IMR-90 (cell line): Measurements from ENCODE around the gene CDC73. TPM values are rescaled to one million over a fixed set of nuclear protein-coding genes. Genes with fewer than 3 reads are reported as not detected.

Experiments
- ATAC-seq: fragments of 200-7000 bp; cut with Tn5 transposase; 2 replicates; pipeline ENCODE4 v1.9.1; 2020; ENCODE audit warnings: low read depth, mild to moderate bottlenecking, moderate library complexity
- BruUV-seq: library from RNA; stranded (reverse); fragments of 400-500 nt; replicated peaks from 2 replicates; lab custom pipeline; 2021; lab: Mats Ljungman, UMichigan
- CTCF ChIA-PET: fragments of 300-600 bp; formaldehyde crosslinking; extraction: SDS; loops from one replicate; lab custom pipeline; 2021; ENCODE audit warnings: antibody characterized with exemption; lab: Yijun Ruan, JAX
- POLR2A ChIA-PET: fragments of 300-600 bp; sonication (Branson Sonifier 250); formaldehyde crosslinking; loops from one replicate; lab custom pipeline; 2022; ENCODE audit warnings: antibody characterized with exemption; ENCODE audit not compliant: unreplicated experiment; lab: Charles Lee
- DNase-seq: peaks from one replicate; pipeline ENCODE4 v3.0.0; 2013
- H2AFZ ChIP-seq: replicated peaks from 2 replicates; pipeline ENCODE3; 2013; ENCODE audit warnings: low read length, mild to moderate bottlenecking; ENCODE audit not compliant: poor library complexity
- H2AK5ac ChIP-seq: 2 replicates; pipeline ENCODE4 v1.6.1; 2013; ENCODE audit warnings: low read depth, low read length, inconsistent platforms
- H2AK9ac ChIP-seq: replicated peaks from 2 replicates; pipeline ENCODE3; 2013; ENCODE audit warnings: mild to moderate bottlenecking, low read depth, low read length, moderate library complexity; ENCODE audit not compliant: poor library complexity
- H2BK120ac ChIP-seq: 2 replicates; pipeline ENCODE4 v1.6.1; 2013; ENCODE audit warnings: low read depth, low read length, inconsistent platforms
- H2BK15ac ChIP-seq: 3 replicates; pipeline ENCODE4 v1.6.1; 2013; ENCODE audit warnings: low read depth, low read length, inconsistent platforms
- H2BK20ac ChIP-seq: 2 replicates; pipeline ENCODE4 v1.6.1; 2013; ENCODE audit warnings: low read depth, mild to moderate bottlenecking, inconsistent platforms, low read length, moderate library complexity
- H2BK5ac ChIP-seq: 2 replicates; pipeline ENCODE4 v1.6.1; 2013; ENCODE audit warnings: mild to moderate bottlenecking, low read depth, low read length, inconsistent platforms; ENCODE audit not compliant: poor library complexity, severe bottlenecking
- H3K14ac ChIP-seq: replicated peaks from 2 replicates; pipeline ENCODE4 v1.6.1; 2013; ENCODE audit warnings: low read depth, low read length, inconsistent platforms
- H3K18ac ChIP-seq: 2 replicates; pipeline ENCODE4 v1.6.1; 2013; ENCODE audit warnings: low read depth, low read length, control low read depth
- H3K23ac ChIP-seq: 2 replicates; pipeline ENCODE4 v1.6.1; 2013; ENCODE audit warnings: low read depth, low read length, inconsistent platforms
- H3K27ac ChIP-seq: 2 replicates; pipeline ENCODE4 v1.5.1; 2013; ENCODE audit warnings: mild to moderate bottlenecking, control low read depth, low read length; ENCODE audit not compliant: insufficient read depth
- H3K27me3 ChIP-seq: 2 replicates; pipeline ENCODE4 v1.6.1; 2013; ENCODE audit warnings: low read length; ENCODE audit not compliant: control insufficient read depth, insufficient read depth
- H3K36me3 ChIP-seq: 2 replicates; pipeline ENCODE4 v1.6.1; 2013; ENCODE audit warnings: low read length, mixed read lengths; ENCODE audit not compliant: control insufficient read depth, insufficient read depth
- H3K4ac ChIP-seq: 2 replicates; pipeline ENCODE4 v1.6.1; 2013; ENCODE audit warnings: low read depth, low read length, inconsistent platforms
- H3K4me1 ChIP-seq: 2 replicates; pipeline ENCODE4 v1.6.1; 2013; ENCODE audit warnings: low read length, mixed read lengths; ENCODE audit not compliant: control insufficient read depth, insufficient read depth
- H3K4me2 ChIP-seq: 2 replicates; pipeline ENCODE4 v1.6.1; 2013; ENCODE audit warnings: low read depth, mild to moderate bottlenecking, control low read depth, low read length, moderate library complexity
- H3K4me3 ChIP-seq: 2 replicates; pipeline ENCODE4 v1.5.1; 2013; ENCODE audit warnings: low read depth, mild to moderate bottlenecking, control low read depth, low read length, moderate library complexity; ENCODE audit not compliant: insufficient read depth
- H3K56ac ChIP-seq: 2 replicates; pipeline ENCODE4 v1.6.1; 2013; ENCODE audit warnings: low read length, inconsistent platforms; ENCODE audit not compliant: insufficient read depth; ENCODE audit errors: extremely low read depth
- H3K79me1 ChIP-seq, 2 experiments: 2 replicates each; pipeline ENCODE4 v1.6.1; 2013; ENCODE audit warnings: low read length in 2 of 2, inconsistent platforms in 1 of 2, low read depth in 1 of 2
- H3K9ac ChIP-seq: 2 replicates; pipeline ENCODE4 v1.6.1; 2013; ENCODE audit warnings: low read depth, low read length, control low read depth
- H3K9me1 ChIP-seq: 2 replicates; pipeline ENCODE4 v1.6.1; 2013; ENCODE audit warnings: low read length, inconsistent platforms; ENCODE audit not compliant: insufficient read depth
- H3K9me3 ChIP-seq: 2 replicates; pipeline ENCODE4 v1.6.1; 2013; ENCODE audit warnings: low read length; ENCODE audit not compliant: control insufficient read depth, insufficient read depth
- H4K20me1 ChIP-seq: 2 replicates; pipeline ENCODE4 v1.6.1; 2013; ENCODE audit warnings: low read length, inconsistent platforms; ENCODE audit not compliant: insufficient read depth
- H4K5ac ChIP-seq: 2 replicates; pipeline ENCODE4 v1.6.1; 2013; ENCODE audit warnings: mild to moderate bottlenecking, low read depth, low read length, control low read depth
- H4K8ac ChIP-seq, 2 experiments: 2 replicates each; pipeline ENCODE4 v1.6.1; 2013; ENCODE audit warnings: low read depth in 2 of 2, low read length in 2 of 2, control low read depth in 1 of 2, inconsistent platforms in 1 of 2
- H4K91ac ChIP-seq: 2 replicates; pipeline ENCODE4 v1.6.1; 2013; ENCODE audit warnings: low read depth, low read length, inconsistent platforms; ENCODE audit not compliant: insufficient read depth
- MAFK ChIP-seq: IDR thresholded peaks from 2 replicates; pipeline ENCODE4 v1.6.1; 2012; ENCODE audit warnings: low read depth, low read length, improper control_type of control experiment
- MXI1 ChIP-seq: IDR thresholded peaks from 2 replicates; pipeline ENCODE4 v1.6.1; 2012; ENCODE audit warnings: low read depth, mild to moderate bottlenecking, low read length, moderate library complexity, borderline replicate concordance
- WGBS, 2 experiments: methylation state at CpG; one replicate each; pipeline versions ENCODE4 v1.1.5 to v1.1.7; 2013; ENCODE audit warnings: missing lambda C conversion rate in 2 of 2; ENCODE audit not compliant: insufficient read length in 1 of 2; ENCODE audit errors: extremely low coverage in 2 of 2; 5-methylcytosine and 5-hydroxymethylcytosine counted together
- dilution Hi-C: fragments of 300-500 bp; cut with HindIII; formaldehyde crosslinking; loops from one replicate; pipeline ENCODE4 v1.14.3; 2018; ENCODE audit warnings: low sequenced_read_pairs; ENCODE audit not compliant: unreplicated experiment
- in situ Hi-C: fragments of 300-500 bp; cut with MboI; formaldehyde crosslinking; loops from 3 replicates; pipeline ENCODE4 v1.14.3; 2019; ENCODE audit warnings: low sequenced_read_pairs, inconsistent platforms, mixed read lengths
- intact Hi-C: fragments of 100-400 bp; cut with micrococcal nuclease; formaldehyde crosslinking; loops from 2 replicates; pipeline ENCODE4 v1.10.0; 2022
- polyA plus RNA-seq, 3 experiments: library from polyadenylated mRNA; depleted of rRNA; stranded (reverse); fragments of >200 nt; gene quantifications; 2 replicates each; pipeline ENCODE4 v1.2.3, GENCODE V29; 2012; ENCODE audit warnings: low replicate concordance in 1 of 3
- total RNA-seq: library from RNA; depleted of rRNA; stranded (reverse); fragments of >200 nt; gene quantifications from 2 replicates; pipeline ENCODE4 v1.2.3, GENCODE V29; 2012

The CDC73 gene
- total and polyA plus RNA-seq, 2 of the 4 experiments (the other 2 are of a cell fraction), result 22.1 to 29.6 TPM

- ATAC-seq (no peak), DNase-seq (peak; percentile 14)
- Histone ChIP-seq H2BK120ac (no peak overlapping the region), H3K18ac (peak overlapping the region; percentile 23; the same call in 1 of the 2 replicates), H4K91ac (no peak overlapping the region), H3K9ac (no peak overlapping the region), H3K36me3 (no peaks in the 10 kb centered on the region; the same call in none of the 2 replicates), H3K9me3 (no peaks in the 10 kb centered on the region), H3K56ac (no peak overlapping the region), H2AFZ (no peak overlapping the region), H4K5ac (no peak overlapping the region), H2AK9ac (no peak overlapping the region), H3K4me1 (peaks cover 3% of the 10 kb centered on the region), H3K79me1 (0 out of 4 replicates have a peak, but pooled peaks cover 0 to 3% of the 10 kb centered on the region in 2 experiments), H2BK5ac (no peak overlapping the region), H4K8ac (no peak overlapping the region), H2BK20ac (no peak overlapping the region), H3K27ac (no peak overlapping the region), H3K14ac (no peak overlapping the region), H3K27me3 (no peaks in the 10 kb centered on the region), H3K23ac (no peak overlapping the region), H4K20me1 (no peaks in the 10 kb centered on the region), H3K4me2 (no peak overlapping the region), H3K4ac (no peak overlapping the region), H2AK5ac (no peak overlapping the region; the same call in 1 of the 2 replicates), H3K4me3 (no peak overlapping the region), H2BK15ac (no peak overlapping the region), H3K9me1 (peaks cover 4% of the 10 kb centered on the region)
- POLR2A ChIA-PET, result no interaction called here
- WGBS, 2 experiments, result no CpG with 5 or more reads among the region's 4 CpGs
- in situ Hi-C loops, result no loop called here
- CTCF ChIA-PET, result no interaction called here
- intact Hi-C loops, result loop anchor here (5.0 kb wide), 1 partner anchor 73 kb away; no protein-coding TSS in a partner anchor
- no TSS peak for BruUV-seq
- TF ChIP-seq MAFK (peak; percentile 52), MXI1 (no peak)
- dilution Hi-C loops, result no loop called here
Measured at GRCh38 chr1:193264313-193265065, 142.7 kb downstream of the CDC73 start.
